PC-9 (cell line): ENCODE results near the gene DOCK1. TPM values are rescaled to one million over a fixed set of nuclear protein-coding genes. Genes with fewer than 3 reads are reported as not detected.

ENCODE experiments used
- BruUV-seq: library from RNA; stranded (reverse); fragments of 400-500 nt; replicated peaks from 2 replicates; lab custom pipeline; 2021; lab: Mats Ljungman, UMichigan
- CTCF ChIA-PET: fragments of 300-600 bp; sonication (Branson Sonifier 250); formaldehyde crosslinking; loops from one replicate; lab custom pipeline; 2022; ENCODE audit warnings: antibody characterized with exemption; lab: Charles Lee
- POLR2A ChIA-PET: fragments of 300-600 bp; sonication (Branson Sonifier 250); formaldehyde crosslinking; loops from one replicate; lab custom pipeline; 2022; ENCODE audit warnings: antibody characterized with exemption; ENCODE audit not compliant: unreplicated experiment; lab: Charles Lee
- DNase-seq, 2 experiments: peaks; one replicate each; pipeline versions ENCODE4 v3.0.0 to v3.0.0-alpha.2; 2015 to 2022; ENCODE audit warnings: mixed read lengths in 1 of 2
- H2AFZ ChIP-seq: fragments of 200-600 bp; sonication (generic); 2 replicates; pipeline ENCODE4 v1.8.1; 2017; ENCODE audit warnings: antibody characterized with exemption
- H3F3A ChIP-seq: fragments of 200-600 bp; sonication (generic); 2 replicates; pipeline ENCODE4 v1.8.1; 2017; ENCODE audit warnings: antibody characterized with exemption, mild to moderate bottlenecking, low read depth; ENCODE audit not compliant: insufficient read depth
- H3K27ac ChIP-seq: fragments of 200-600 bp; sonication (generic); 2 replicates; pipeline ENCODE4 v1.6.1; 2016; ENCODE audit warnings: mixed run types
- H3K27me3 ChIP-seq: fragments of 200-600 bp; sonication (generic); 2 replicates; pipeline ENCODE4 v1.6.1; 2016; ENCODE audit warnings: low read depth, mixed run types; ENCODE audit not compliant: insufficient read depth
- H3K36me3 ChIP-seq: fragments of 200-600 bp; sonication (generic); 2 replicates; pipeline ENCODE4 v1.6.1; 2016; ENCODE audit warnings: low read depth, mixed run types
- H3K4me1 ChIP-seq: fragments of 200-600 bp; sonication (generic); replicated peaks from 2 replicates; pipeline ENCODE4 v1.6.1; 2016; ENCODE audit warnings: mixed run types; ENCODE audit not compliant: insufficient read depth
- H3K4me2 ChIP-seq: fragments of 200-600 bp; sonication (generic); 2 replicates; pipeline ENCODE4 v1.6.1; 2017; ENCODE audit warnings: mixed run types
- H3K4me3 ChIP-seq: fragments of 200-600 bp; sonication (generic); 2 replicates; pipeline ENCODE4 v1.6.1; 2016; ENCODE audit warnings: mixed run types
- H3K79me2 ChIP-seq: fragments of 200-600 bp; sonication (generic); 2 replicates; pipeline ENCODE4 v1.6.1; 2017; ENCODE audit warnings: low read depth, mixed run types
- H3K9me2 ChIP-seq: fragments of 200-600 bp; sonication (generic); 2 replicates; pipeline ENCODE4 v1.8.1; 2017; ENCODE audit warnings: mild to moderate bottlenecking; ENCODE audit not compliant: insufficient read depth
- H3K9me3 ChIP-seq: fragments of 200-600 bp; sonication (generic); 2 replicates; pipeline ENCODE4 v1.8.1; 2016; ENCODE audit warnings: low read depth; ENCODE audit not compliant: insufficient read depth
- H4K20me1 ChIP-seq: fragments of 200-600 bp; sonication (generic); 2 replicates; pipeline ENCODE4 v1.8.1; 2017; ENCODE audit not compliant: insufficient read depth
- EZH2 ChIP-seq: fragments of 200-600 bp; sonication (generic); IDR thresholded peaks from 2 replicates; pipeline ENCODE4 v1.8.0; 2017; ENCODE audit warnings: antibody characterized with exemption, low read depth
- intact Hi-C: fragments of 100-400 bp; cut with micrococcal nuclease; formaldehyde crosslinking; loops from one replicate; pipeline ENCODE4 v1.10.0; 2022; ENCODE audit not compliant: unreplicated experiment
- total RNA-seq: library from RNA; stranded (reverse); gene quantifications from 2 replicates; pipeline ENCODE4 v1.2.3, GENCODE V29; 2021
- TF ChIP-seq, protein P1 (sequence below): fragments of 200-600 bp; sonication (generic); conservative IDR thresholded peaks from 2 replicates; pipeline ENCODE4 v1.6.1; 2017; ENCODE audit warnings: mixed run types, antibody characterized with exemption, mild to moderate bottlenecking, moderate library complexity

The DOCK1 gene
- total RNA-seq, 1 experiment from 2014 or later: 24.8 TPM

DNA sequence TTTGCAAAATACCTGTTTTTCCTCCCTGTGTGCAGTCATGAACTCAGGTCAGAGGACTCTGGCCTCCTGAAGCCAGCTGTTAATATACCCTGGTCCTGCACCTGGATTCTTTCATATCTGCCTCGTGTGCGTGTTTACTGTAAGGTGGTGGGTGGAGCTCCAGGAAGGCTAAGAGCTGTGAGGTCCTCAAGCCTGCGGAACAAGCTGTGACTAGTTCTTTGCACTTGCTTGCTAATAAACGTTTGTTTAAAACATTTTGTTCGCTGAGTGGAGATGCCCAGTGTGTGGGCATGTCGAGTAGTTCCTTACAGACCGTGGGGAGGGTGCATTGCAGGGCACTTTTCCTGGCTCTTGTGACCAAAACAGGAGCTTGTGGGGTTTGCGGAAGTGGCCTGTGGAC lies 139.0 kb downstream of the DOCK1 start:
- intact Hi-C loops: no loop called here
- Histone ChIP-seq H3K4me2 (no peak overlapping the region), H3K9me2 (no peaks in the 10 kb centered on the region), H3K27ac (no peak overlapping the region), H3K36me3 (no peaks in the 10 kb centered on the region), H4K20me1 (no peaks in the 10 kb centered on the region), H3K9me3 (no peaks in the 10 kb centered on the region), H2AFZ (no peak overlapping the region), H3K79me2 (no peaks in the 10 kb centered on the region), H3K27me3 (no peaks in the 10 kb centered on the region), H3K4me1 (no peaks in the 10 kb centered on the region), H3K4me3 (no peak overlapping the region), H3F3A (no peaks in the 10 kb centered on the region)
- TF ChIP-seq, protein P1, sequence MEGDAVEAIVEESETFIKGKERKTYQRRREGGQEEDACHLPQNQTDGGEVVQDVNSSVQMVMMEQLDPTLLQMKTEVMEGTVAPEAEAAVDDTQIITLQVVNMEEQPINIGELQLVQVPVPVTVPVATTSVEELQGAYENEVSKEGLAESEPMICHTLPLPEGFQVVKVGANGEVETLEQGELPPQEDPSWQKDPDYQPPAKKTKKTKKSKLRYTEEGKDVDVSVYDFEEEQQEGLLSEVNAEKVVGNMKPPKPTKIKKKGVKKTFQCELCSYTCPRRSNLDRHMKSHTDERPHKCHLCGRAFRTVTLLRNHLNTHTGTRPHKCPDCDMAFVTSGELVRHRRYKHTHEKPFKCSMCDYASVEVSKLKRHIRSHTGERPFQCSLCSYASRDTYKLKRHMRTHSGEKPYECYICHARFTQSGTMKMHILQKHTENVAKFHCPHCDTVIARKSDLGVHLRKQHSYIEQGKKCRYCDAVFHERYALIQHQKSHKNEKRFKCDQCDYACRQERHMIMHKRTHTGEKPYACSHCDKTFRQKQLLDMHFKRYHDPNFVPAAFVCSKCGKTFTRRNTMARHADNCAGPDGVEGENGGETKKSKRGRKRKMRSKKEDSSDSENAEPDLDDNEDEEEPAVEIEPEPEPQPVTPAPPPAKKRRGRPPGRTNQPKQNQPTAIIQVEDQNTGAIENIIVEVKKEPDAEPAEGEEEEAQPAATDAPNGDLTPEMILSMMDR: no peak
- TF ChIP-seq EZH2: no peak
- BruUV-seq: no TSS peak
- ChIA-PET CTCF (no interaction called here), POLR2A (no interaction called here)
- no peak for DNase-seq

DNA sequence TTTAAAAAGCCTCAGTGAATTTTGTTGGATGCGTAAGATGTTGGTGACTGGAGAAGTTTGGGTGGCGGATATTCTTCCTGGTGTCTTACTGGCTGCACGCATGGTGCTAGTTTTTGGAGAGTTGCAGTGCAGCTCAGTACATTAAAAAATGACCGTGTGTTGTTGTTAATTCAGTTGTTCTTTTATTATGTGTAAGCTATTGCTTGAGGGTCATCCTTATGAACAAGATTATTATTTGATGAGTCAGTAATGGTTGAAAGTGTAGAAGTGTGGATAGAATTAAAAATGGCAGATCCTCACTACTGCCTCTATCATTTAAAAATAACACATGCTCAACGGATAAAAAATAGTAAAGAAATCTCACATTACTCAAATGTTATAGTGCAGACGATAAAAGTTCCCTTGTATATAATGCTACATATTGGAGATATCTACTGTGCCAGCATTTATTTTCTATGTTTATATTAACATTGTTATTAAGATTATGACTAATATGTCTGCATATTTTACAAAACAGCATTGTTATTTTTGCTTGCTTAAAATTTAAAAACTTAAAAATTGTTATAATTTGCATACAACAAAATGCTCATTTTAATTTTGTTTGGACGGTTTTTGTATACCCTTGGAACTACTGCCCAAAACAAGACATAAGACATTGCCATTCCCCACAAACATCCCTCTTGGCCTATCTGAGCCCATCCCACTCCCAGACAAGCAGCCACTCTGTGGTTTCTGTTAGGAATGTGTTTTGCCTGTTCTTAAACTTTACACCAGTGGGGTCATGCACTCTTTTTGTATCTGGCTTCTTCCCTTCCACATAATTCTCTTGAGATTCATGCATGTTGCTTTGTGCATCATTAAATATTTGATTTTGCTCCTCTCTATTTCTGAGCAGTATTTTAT lies 142.0 kb downstream of the DOCK1 start:
- Histone ChIP-seq H3K4me2 (no peak overlapping the region), H3K9me3 (no peaks in the 10 kb centered on the region), H3K4me3 (no peak overlapping the region), H2AFZ (no peak overlapping the region), H3K36me3 (no peaks in the 10 kb centered on the region), H3K4me1 (no peaks in the 10 kb centered on the region), H3K27ac (no peak overlapping the region), H3K79me2 (no peaks in the 10 kb centered on the region), H3K9me2 (no peaks in the 10 kb centered on the region), H3F3A (no peaks in the 10 kb centered on the region), H3K27me3 (no peaks in the 10 kb centered on the region), H4K20me1 (no peaks in the 10 kb centered on the region)
- no peak for DNase-seq
- TF ChIP-seq, protein P1: no peak
- TF ChIP-seq EZH2: no peak
- ChIA-PET POLR2A (no interaction called here), CTCF (no interaction called here)
- no TSS peak for BruUV-seq
- intact Hi-C loops: no loop called here

DNA sequence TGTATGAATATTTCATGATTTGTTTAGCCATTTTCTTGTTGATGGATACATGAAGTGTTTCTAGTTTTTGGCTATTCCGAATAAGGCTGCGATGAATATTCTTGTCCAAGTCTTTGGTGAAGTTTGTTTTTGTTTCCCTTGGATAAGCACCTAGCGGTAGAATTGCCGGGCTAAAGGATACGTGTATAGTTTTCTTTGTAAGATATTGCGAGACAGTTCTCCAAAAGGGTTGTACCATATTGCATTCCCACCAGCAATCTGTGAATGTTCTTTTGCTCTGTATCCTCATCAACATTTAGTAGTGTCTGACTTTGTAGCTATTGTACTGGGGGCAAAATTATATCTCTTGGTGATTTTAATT lies 142.6 kb downstream of the DOCK1 start:
- intact Hi-C loops: no loop called here

More for the DNA sequence above, 142.6 kb downstream of the DOCK1 start:
- no peaks in the 10 kb centered on the region for H3K79me2 ChIP-seq
- no peak overlapping the region for H2AFZ ChIP-seq
- no peak for DNase-seq
- ChIA-PET CTCF (no interaction called here), POLR2A (no interaction called here)
- H3F3A ChIP-seq: no peaks in the 10 kb centered on the region
- no peaks in the 10 kb centered on the region for H4K20me1 ChIP-seq
- no peaks in the 10 kb centered on the region for H3K9me3 ChIP-seq
- H3K4me2 ChIP-seq: no peak overlapping the region
- H3K36me3 ChIP-seq: no peaks in the 10 kb centered on the region
- no TSS peak for BruUV-seq
- no peaks in the 10 kb centered on the region for H3K9me2 ChIP-seq
- H3K4me1 ChIP-seq: no peaks in the 10 kb centered on the region
- H3K27ac ChIP-seq: no peak overlapping the region
- TF ChIP-seq EZH2: no peak
- TF ChIP-seq, protein P1: no peak
- H3K27me3 ChIP-seq: no peaks in the 10 kb centered on the region
- H3K4me3 ChIP-seq: no peak overlapping the region
